Natural killer cell (primary cell): ENCODE results near the gene BIN1. TPM values are rescaled to one million over a fixed set of nuclear protein-coding genes. Genes with fewer than 3 reads are reported as not detected.

Source experiments
- ATAC-seq, 3 donors: fragments of 150-1000 bp in 2 of 3; fragments of 200-7000 bp in 1 of 3; cut with Tn5 transposase; 1 replicate in 1 of 3; 2 replicates in 2 of 3; pipeline ENCODE4 v1.10.0; 2021; ENCODE audit warnings: mild to moderate bottlenecking in 2 of 3, moderate library complexity in 2 of 3
- DNase-seq, 2 donors: peaks; one replicate each; pipeline versions ENCODE4 v3.0.0 to v3.0.0-alpha.2; 2013 to 2021; ENCODE audit warnings: mixed read lengths in 1 of 2
- H3K27ac ChIP-seq: one replicate; pipeline ENCODE4 v1.5.1; 2013; ENCODE audit warnings: mild to moderate bottlenecking, low read length
- H3K27me3 ChIP-seq: one replicate; pipeline ENCODE4 v1.6.1; 2013; ENCODE audit warnings: low read length; ENCODE audit not compliant: control insufficient read depth, insufficient read depth
- H3K36me3 ChIP-seq: one replicate; pipeline ENCODE4 v1.6.1; 2013; ENCODE audit warnings: low read length; ENCODE audit not compliant: control insufficient read depth, insufficient read depth
- H3K4me1 ChIP-seq: one replicate; pipeline ENCODE4 v1.6.1; 2013; ENCODE audit warnings: low read length; ENCODE audit not compliant: control insufficient read depth, insufficient read depth
- H3K4me3 ChIP-seq: one replicate; pipeline ENCODE4 v1.5.1; 2013; ENCODE audit warnings: low read length
- H3K9me3 ChIP-seq: one replicate; pipeline ENCODE4 v1.6.1; 2013; ENCODE audit warnings: low read length; ENCODE audit not compliant: control insufficient read depth, insufficient read depth
- H3K27ac Mint-ChIP-seq, 2 donors: one replicate each; pipeline ENCODE4 v1.8.0; 2022; ENCODE audit warnings: mild to moderate bottlenecking in 2 of 2, mixed read lengths in 2 of 2, moderate library complexity in 1 of 2
- H3K27me3 Mint-ChIP-seq, 2 donors: one replicate each; pipeline ENCODE4 v1.8.0; 2022; ENCODE audit warnings: low read depth in 2 of 2, mixed read lengths in 2 of 2
- H3K36me3 Mint-ChIP-seq: one replicate; pipeline ENCODE4 v1.8.0; 2022; ENCODE audit warnings: mixed read lengths
- H3K4me1 Mint-ChIP-seq, 2 donors: one replicate each; pipeline ENCODE4 v1.8.0; 2022; ENCODE audit warnings: mixed read lengths in 2 of 2
- H3K4me3 Mint-ChIP-seq: one replicate; pipeline ENCODE4 v1.8.0; 2022; ENCODE audit warnings: mild to moderate bottlenecking, moderate library complexity, mixed read lengths
- H3K9me3 Mint-ChIP-seq, 2 donors: one replicate each; pipeline ENCODE4 v1.8.0; 2022; ENCODE audit warnings: mixed read lengths in 2 of 2
- CTCF ChIP-seq: fragments of 200-600 bp; IDR thresholded peaks from one replicate; pipeline ENCODE4 v1.8.0; 2022; ENCODE audit warnings: antibody characterized with exemption
- WGBS: methylation state at CpG from one replicate; pipeline ENCODE4 v1.1.7; 2013; ENCODE audit warnings: missing lambda C conversion rate; ENCODE audit not compliant: insufficient coverage; 5-methylcytosine and 5-hydroxymethylcytosine counted together
- intact Hi-C: fragments of 100-400 bp; cut with micrococcal nuclease; formaldehyde crosslinking; loops from one replicate; pipeline ENCODE4 v1.14.2; 2022
- total RNA-seq, 4 donors: library from RNA; stranded (reverse); fragments of 120-200 nt in 1 of 4; gene quantifications; one replicate each; pipeline versions ENCODE4 v1.2.3 to v1.2.4, GENCODE V29; 2013 to 2022

The BIN1 gene
- total RNA-seq, 3 donors from 2014 or later (not counting 1 experiment from before 2014, with no cell fraction given): 73.5 to 131 (median 107) TPM

- H3K36me3 Mint-ChIP-seq: no peaks in the 10 kb centered on the region
- DNase-seq (no peak), ATAC-seq (no peak)
- peaks cover 6 to 14% of the 10 kb centered on the region in 2 donors for H3K4me1 Mint-ChIP-seq
- no peaks in the 10 kb centered on the region for H3K27me3 Mint-ChIP-seq
- Histone ChIP-seq H3K4me1 (peaks cover 14% of the 10 kb centered on the region), H3K27ac (peak overlapping the region; percentile 16), H3K27me3 (no peaks in the 10 kb centered on the region), H3K9me3 (peaks cover 4% of the 10 kb centered on the region), H3K36me3 (peaks cover 6% of the 10 kb centered on the region), H3K4me3 (no peak overlapping the region)
- no peak overlapping the region for H3K4me3 Mint-ChIP-seq
- WGBS: 97% methylated on average over 4 of the region's 4 CpGs
- intact Hi-C loops: no loop called here
- no peak for TF ChIP-seq CTCF
- H3K27ac Mint-ChIP-seq: no peak overlapping the region
- no peaks in the 10 kb centered on the region for H3K9me3 Mint-ChIP-seq
Observed at GRCh38 chr2:127044165-127044718, 62.7 kb downstream of the BIN1 start.

GRCh38 chr2:127043367-127044164, 63.4 kb downstream of the BIN1 start:
- TF ChIP-seq CTCF: no peak
- no peaks in the 10 kb centered on the region for H3K36me3 Mint-ChIP-seq
- no peaks in the 10 kb centered on the region for H3K27me3 ChIP-seq
- no peak overlapping the region for H3K4me3 Mint-ChIP-seq
- no peaks in the 10 kb centered on the region for H3K27me3 Mint-ChIP-seq
- H3K4me1 Mint-ChIP-seq: peaks cover 6 to 14% of the 10 kb centered on the region in 2 donors
- H3K4me1 ChIP-seq: peaks cover 14% of the 10 kb centered on the region
- H3K27ac ChIP-seq: peak overlapping the region; percentile 16
- H3K9me3 Mint-ChIP-seq: no peaks in the 10 kb centered on the region
- peaks cover 4% of the 10 kb centered on the region for H3K9me3 ChIP-seq
- H3K4me3 ChIP-seq: no peak overlapping the region
- peaks cover 4% of the 10 kb centered on the region for H3K36me3 ChIP-seq
- DNase-seq (no peak), ATAC-seq (peak in 1 of 3 donors; percentile 12)
- WGBS: 94% methylated on average over 27 of the region's 27 CpGs
- intact Hi-C loops: no loop called here
- no peak overlapping the region for H3K27ac Mint-ChIP-seq

- H3K9me3 ChIP-seq: no peaks in the 10 kb centered on the region
- 91% methylated on average over 15 of the region's 15 CpGs for WGBS
- no peak overlapping the region for H3K27ac Mint-ChIP-seq
- no peaks in the 10 kb centered on the region for H3K27me3 ChIP-seq
- H3K4me1 Mint-ChIP-seq: peaks cover 3 to 7% of the 10 kb centered on the region in 2 donors
- H3K27me3 Mint-ChIP-seq: no peaks in the 10 kb centered on the region
- DNase-seq (no peak), ATAC-seq (no peak)
- intact Hi-C loops: no loop called here
- no peak overlapping the region for H3K27ac ChIP-seq
- no peak overlapping the region for H3K4me3 ChIP-seq
- no peak for TF ChIP-seq CTCF
- peaks cover 7% of the 10 kb centered on the region for H3K4me1 ChIP-seq
- no peaks in the 10 kb centered on the region for H3K36me3 Mint-ChIP-seq
- H3K36me3 ChIP-seq: no peaks in the 10 kb centered on the region
- H3K9me3 Mint-ChIP-seq: no peaks in the 10 kb centered on the region
- H3K4me3 Mint-ChIP-seq: no peak overlapping the region
Observed at GRCh38 chr2:127041259-127041970, 65.5 kb downstream of the BIN1 start.
